T-helper 1 cell treated with Interleukin-12 subunit alpha and Interleukin-12 subunit beta and Interleukin-4 antibody, amounts not matched to agents 30 ng/mL and 1 ng/mL, for 36 hours (primary cell): Measurements from ENCODE around the gene NDUFA12. TPM values are rescaled to one million over a fixed set of nuclear protein-coding genes. Genes with fewer than 3 reads are reported as not detected.

Experiments used
- intact Hi-C: fragments of 100-400 bp; cut with micrococcal nuclease; formaldehyde crosslinking; loops from one replicate; pipeline ENCODE4 v1.15.1; 2024
- total RNA-seq: library from RNA; stranded (reverse); gene quantifications from 2 replicates; pipeline ENCODE4 v1.2.3, GENCODE V29; 2022

The NDUFA12 gene
- total RNA-seq, 1 donor from 2014 or later = 112 TPM

GRCh38 chr12:94983321-94983720 is 20.2 kb downstream of the NDUFA12 start:
- intact Hi-C loops = no loop called here

GRCh38 chr12:94982456-94982855 is 21.0 kb downstream of the NDUFA12 start:
- intact Hi-C loops = no loop called here

- intact Hi-C loops = loop anchor here (1.0 to 2.0 kb wide), 4 partner anchors 54 to 846 kb away; no protein-coding TSS in a partner anchor
Observed at GRCh38 chr12:94980577-94980976, 22.9 kb downstream of the NDUFA12 start.

GRCh38 chr12:94979941-94980340 is 23.6 kb downstream of the NDUFA12 start:
- intact Hi-C loops = loop anchor here (1.0 to 2.0 kb wide), 4 partner anchors 53 to 846 kb away; no protein-coding TSS in a partner anchor

- intact Hi-C loops = no loop called here
Observed at GRCh38 chr12:94977766-94978468, 25.6 kb downstream of the NDUFA12 start.

- intact Hi-C loops = no loop called here
Observed at GRCh38 chr12:94973221-94973620, 30.3 kb downstream of the NDUFA12 start.

- intact Hi-C loops = no loop called here
Observed at GRCh38 chr12:94972795-94973194, 30.7 kb downstream of the NDUFA12 start.

- intact Hi-C loops = no loop called here
Observed at GRCh38 chr12:94971923-94972322, 31.6 kb downstream of the NDUFA12 start.

GRCh38 chr12:94970560-94970959 is 32.9 kb downstream of the NDUFA12 start:
- intact Hi-C loops = no loop called here

GRCh38 chr12:94969424-94969823 is 34.1 kb downstream of the NDUFA12 start:
- intact Hi-C loops = no loop called here

- intact Hi-C loops = no loop called here
Observed at GRCh38 chr12:94965982-94966630, 37.4 kb downstream of the NDUFA12 start.

GRCh38 chr12:94963649-94964048 is 39.8 kb downstream of the NDUFA12 start:
- intact Hi-C loops = no loop called here

- intact Hi-C loops = no loop called here
Observed at GRCh38 chr12:94962670-94963069, 40.8 kb downstream of the NDUFA12 start.

- intact Hi-C loops = no loop called here
Observed at GRCh38 chr12:94961911-94962310, 41.6 kb downstream of the NDUFA12 start.

GRCh38 chr12:94961256-94961824 is 42.2 kb downstream of the NDUFA12 start:
- intact Hi-C loops = no loop called here

GRCh38 chr12:94957006-94957405 is 46.5 kb downstream of the NDUFA12 start:
- intact Hi-C loops = no loop called here

- intact Hi-C loops = no loop called here
Observed at GRCh38 chr12:94954948-94955592, 48.4 kb downstream of the NDUFA12 start.

GRCh38 chr12:94954029-94954685 is 49.3 kb downstream of the NDUFA12 start:
- intact Hi-C loops = no loop called here

GRCh38 chr12:94952325-94952724 is 51.2 kb downstream of the NDUFA12 start:
- intact Hi-C loops = no loop called here

- intact Hi-C loops = no loop called here
Observed at GRCh38 chr12:94951071-94951934, 52.2 kb downstream of the NDUFA12 start.
